Measurements from ENCODE around the gene COL4A4. TPM values are rescaled to one million over a fixed set of nuclear protein-coding genes. Genes with fewer than 3 reads are reported as not detected.

COL4A4 gene
- total RNA-seq = under 1 TPM in 2 of 5 experiments, not detected in 3; 0.29 to 0.39 TPM
- under 1 TPM; 0.08 TPM for polyA plus RNA-seq
- not detected for total RNA-seq

DNA sequence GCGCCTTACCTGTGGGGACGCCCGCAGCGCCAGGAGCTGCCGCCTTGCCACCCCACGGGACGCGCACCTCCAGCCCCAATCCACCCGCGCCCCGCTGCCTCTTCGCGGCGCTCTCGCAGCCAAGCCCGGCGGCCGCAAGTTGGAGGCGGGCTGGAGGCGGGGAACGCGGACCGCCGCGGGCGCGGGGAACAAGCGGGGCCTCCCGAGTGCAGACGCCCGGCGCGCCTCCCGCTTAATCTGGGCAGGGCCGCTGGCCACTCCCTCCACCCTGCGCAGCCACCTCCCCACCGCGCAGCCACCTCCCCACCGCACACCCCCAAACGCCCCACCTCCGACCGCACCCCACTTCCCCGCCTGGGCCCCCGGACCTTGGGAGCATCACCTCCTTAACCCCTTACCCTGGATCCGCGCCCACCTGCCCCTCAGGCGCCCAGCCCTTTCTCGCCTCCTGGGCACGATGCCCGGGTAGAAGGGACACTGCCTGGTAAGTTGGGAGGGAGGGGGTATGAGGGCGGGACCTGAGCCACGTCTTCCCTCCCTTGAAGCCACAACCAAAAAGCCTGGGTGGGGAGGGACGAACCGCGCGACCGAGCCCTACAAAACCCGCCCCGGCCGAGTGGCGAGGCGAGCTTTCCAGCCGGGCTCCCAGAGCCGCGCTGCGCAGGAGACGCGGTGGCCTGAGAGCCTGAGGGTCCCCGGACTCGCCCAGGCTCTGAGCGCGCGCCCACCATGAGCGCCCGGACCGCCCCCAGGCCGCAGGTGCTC, at the start of gene COL4A4, which contains the start of gene COL4A3:
COL4A4 (minus strand) TSS at position 208 of the 765 bp plus-strand sequence. CDS start 16,722 bp downstream, outside the sequence.
COL4A3 (plus strand) TSS at position 627 of the 765 bp plus-strand sequence; CDS start at position 730, 103 bp downstream.
- H3K27me3 Mint-ChIP-seq = peaks cover 65 to 75% (median 69%) of the 10 kb centered on the region in 5 donors
- H3K4me1 Mint-ChIP-seq = peaks cover 0 to 12% (median 9%) of the 10 kb centered on the region in 7 donors
- no peaks in the 10 kb centered on the region for H3K36me3 Mint-ChIP-seq
- H3K9me3 ChIP-seq (ENCODE audit: control insufficient read depth in 2 of 3, low read length in 3 of 3) = no peaks in the 10 kb centered on the region
- intact Hi-C loops (cut with micrococcal nuclease) = no loop called here
- CTCF ChIA-PET = no interaction called here
- H3K27ac ChIP-seq (ENCODE audit: low read depth, low read length) = no peak within 1 kb of the TSS
- H3K27me3 ChIP-seq (ENCODE audit: control insufficient read depth in 2 of 2, insufficient read depth in 2 of 2, low read length in 2 of 2) = peaks cover 0 to 9% of the 10 kb centered on the region in 2 donors
- no peaks in the 10 kb centered on the region for H3K36me3 ChIP-seq (ENCODE audit: control insufficient read depth in 2 of 3, insufficient read depth in 3 of 3, low read length in 3 of 3)
- peak within 1 kb of the TSS; percentile 46 to 79 (median 68) for H3K4me3 Mint-ChIP-seq
- ATAC-seq (peak; percentile 49), DNase-seq (peak in 1 of 9 donors; percentile 26)
- no peak within 1 kb of the TSS for H3K27ac Mint-ChIP-seq
- H3K9me3 Mint-ChIP-seq = peaks cover 0 to 9% (median 0%) of the 10 kb centered on the region in 11 donors
- H3K4me3 ChIP-seq (ENCODE audit: low read length) = no peak within 1 kb of the TSS
- H3K4me1 ChIP-seq (ENCODE audit: control insufficient read depth in 2 of 2, insufficient read depth in 2 of 2, low read length in 2 of 2) = no peaks in the 10 kb centered on the region
- POLR2A ChIA-PET = no interaction called here

- no peak for ATAC-seq
- no peak for DNase-seq
- Mint-ChIP-seq H3K36me3 (no peaks in the 10 kb centered on the region), H3K9me3 (no peaks in the 10 kb centered on the region), H3K27ac (no peak overlapping the region), H3K4me1 (no peaks in the 10 kb centered on the region), H3K27me3 (peaks cover 0 to 38% (median 23%) of the 10 kb centered on the region in 5 donors), H3K4me3 (no peak overlapping the region)
- H3K4me1 ChIP-seq (ENCODE audit: control insufficient read depth in 2 of 2, insufficient read depth in 2 of 2, low read length in 2 of 2) = no peaks in the 10 kb centered on the region
- CTCF ChIA-PET = no interaction called here
- intact Hi-C loops (cut with micrococcal nuclease) = no loop called here
- H3K27me3 ChIP-seq (ENCODE audit: control insufficient read depth in 2 of 2, insufficient read depth in 2 of 2, low read length in 2 of 2) = no peaks in the 10 kb centered on the region
- POLR2A ChIA-PET = no interaction called here
- no peaks in the 10 kb centered on the region for H3K9me3 ChIP-seq (ENCODE audit: control insufficient read depth in 2 of 3, low read length in 3 of 3)
- H3K27ac ChIP-seq (ENCODE audit: low read depth, low read length) = no peak overlapping the region
- H3K36me3 ChIP-seq (ENCODE audit: control insufficient read depth in 2 of 3, insufficient read depth in 3 of 3, low read length in 3 of 3) = no peaks in the 10 kb centered on the region
- H3K4me3 ChIP-seq (ENCODE audit: low read length) = no peak overlapping the region
Observed at GRCh38 chr2:227207573-227207972, 43.6 kb upstream of the COL4A4 start.

DNA sequence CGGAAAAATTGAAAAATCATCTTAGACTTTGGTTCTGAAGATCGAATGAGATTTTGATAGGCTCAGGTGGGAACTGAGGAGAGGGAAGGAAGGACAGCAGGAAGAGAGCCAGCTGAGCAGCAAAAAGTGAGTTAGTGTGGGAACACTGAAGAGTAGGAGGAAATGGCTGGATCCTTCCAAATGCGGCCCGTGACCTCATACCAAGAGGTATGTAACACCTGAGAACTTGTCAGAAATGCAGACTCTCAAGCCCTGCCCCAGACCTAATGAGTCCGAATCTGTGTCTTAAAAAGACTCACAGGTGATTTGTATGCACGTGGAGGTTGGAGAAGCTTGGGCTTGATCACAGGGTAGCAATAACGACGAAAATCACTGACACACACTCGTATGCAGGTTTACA, 42.4 kb upstream of the COL4A4 start:
- POLR2A ChIA-PET = no interaction called here
- CTCF ChIA-PET = no interaction called here
- DNase-seq (no peak), ATAC-seq (no peak)
- intact Hi-C loops (cut with micrococcal nuclease) = no loop called here
- no peak overlapping the region for H3K4me3 ChIP-seq (ENCODE audit: low read length)
- Mint-ChIP-seq H3K9me3 (no peaks in the 10 kb centered on the region), H3K27me3 (peaks cover 0 to 32% (median 22%) of the 10 kb centered on the region in 5 donors), H3K4me1 (no peaks in the 10 kb centered on the region), H3K27ac (no peak overlapping the region), H3K36me3 (no peaks in the 10 kb centered on the region), H3K4me3 (no peak overlapping the region)
- H3K4me1 ChIP-seq (ENCODE audit: control insufficient read depth in 2 of 2, insufficient read depth in 2 of 2, low read length in 2 of 2) = no peaks in the 10 kb centered on the region
- no peaks in the 10 kb centered on the region for H3K27me3 ChIP-seq (ENCODE audit: control insufficient read depth in 2 of 2, insufficient read depth in 2 of 2, low read length in 2 of 2)
- H3K9me3 ChIP-seq (ENCODE audit: control insufficient read depth in 2 of 3, low read length in 3 of 3) = no peaks in the 10 kb centered on the region
- H3K27ac ChIP-seq (ENCODE audit: low read depth, low read length) = no peak overlapping the region
- H3K36me3 ChIP-seq (ENCODE audit: control insufficient read depth in 2 of 3, insufficient read depth in 3 of 3, low read length in 3 of 3) = no peaks in the 10 kb centered on the region

DNA sequence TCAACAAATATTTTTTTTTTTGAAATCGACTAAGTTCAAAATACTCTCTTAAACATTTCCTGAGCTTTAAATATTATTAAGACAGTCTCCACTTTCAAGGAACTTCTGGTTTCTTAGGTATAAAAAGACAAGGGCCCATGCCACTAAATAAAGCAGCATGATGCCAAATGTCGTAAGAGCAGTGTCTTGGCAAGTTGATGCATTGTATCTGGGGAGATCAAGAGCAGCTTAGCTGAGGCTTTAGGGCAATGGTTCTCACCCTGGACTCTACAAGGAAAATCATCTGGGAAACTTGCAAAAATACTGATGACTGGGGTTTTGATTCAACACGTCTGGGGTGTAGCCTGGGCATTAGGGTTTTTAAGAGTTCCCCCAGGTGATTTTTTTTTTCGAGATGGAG, 41.7 kb upstream of the COL4A4 start:
- ATAC-seq = no peak
- CTCF ChIA-PET = no interaction called here
- H3K9me3 Mint-ChIP-seq = no peaks in the 10 kb centered on the region
- no peak overlapping the region for H3K27ac Mint-ChIP-seq
- intact Hi-C loops (cut with micrococcal nuclease) = no loop called here
- H3K4me3 Mint-ChIP-seq = no peak overlapping the region
- peaks cover 0 to 32% (median 19%) of the 10 kb centered on the region in 5 donors for H3K27me3 Mint-ChIP-seq
- no peaks in the 10 kb centered on the region for H3K36me3 Mint-ChIP-seq
- POLR2A ChIA-PET = no interaction called here
- DNase-seq = no peak
- Histone ChIP-seq H3K27me3 (ENCODE audit: control insufficient read depth in 2 of 2, insufficient read depth in 2 of 2, low read length in 2 of 2) (no peaks in the 10 kb centered on the region), H3K36me3 (ENCODE audit: control insufficient read depth in 2 of 3, insufficient read depth in 3 of 3, low read length in 3 of 3) (no peaks in the 10 kb centered on the region), H3K9me3 (ENCODE audit: control insufficient read depth in 2 of 3, low read length in 3 of 3) (no peaks in the 10 kb centered on the region), H3K27ac (ENCODE audit: low read depth, low read length) (no peak overlapping the region), H3K4me3 (ENCODE audit: low read length) (no peak overlapping the region), H3K4me1 (ENCODE audit: control insufficient read depth in 2 of 2, insufficient read depth in 2 of 2, low read length in 2 of 2) (no peaks in the 10 kb centered on the region)
- no peaks in the 10 kb centered on the region for H3K4me1 Mint-ChIP-seq

DNA sequence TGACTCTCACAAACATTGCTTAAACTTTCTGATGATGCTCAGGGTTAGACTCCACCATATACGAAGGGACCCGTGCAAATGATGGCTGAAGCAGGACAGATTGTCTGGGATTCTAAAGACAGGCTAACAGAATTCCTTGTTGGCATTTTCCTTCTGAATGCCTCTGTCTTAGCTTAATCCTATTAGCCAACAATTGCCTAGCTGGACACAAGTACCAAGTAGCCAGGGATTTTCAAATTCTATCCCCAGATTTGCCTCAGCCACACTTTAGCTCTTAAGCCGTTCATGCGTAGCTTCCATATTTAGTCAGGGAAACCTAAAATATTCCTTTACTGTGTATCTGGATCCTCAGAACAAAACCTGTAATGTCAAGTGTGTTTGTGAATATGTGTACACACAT, 40.4 kb upstream of the COL4A4 start:
- Histone ChIP-seq H3K36me3 (ENCODE audit: control insufficient read depth in 2 of 3, insufficient read depth in 3 of 3, low read length in 3 of 3) (no peaks in the 10 kb centered on the region), H3K4me1 (ENCODE audit: control insufficient read depth in 2 of 2, insufficient read depth in 2 of 2, low read length in 2 of 2) (no peaks in the 10 kb centered on the region), H3K4me3 (ENCODE audit: low read length) (no peak overlapping the region), H3K9me3 (ENCODE audit: control insufficient read depth in 2 of 3, low read length in 3 of 3) (no peaks in the 10 kb centered on the region), H3K27me3 (ENCODE audit: control insufficient read depth in 2 of 2, insufficient read depth in 2 of 2, low read length in 2 of 2) (no peaks in the 10 kb centered on the region), H3K27ac (ENCODE audit: low read depth, low read length) (no peak overlapping the region)
- no peak overlapping the region for H3K4me3 Mint-ChIP-seq
- intact Hi-C loops (cut with micrococcal nuclease) = no loop called here
- H3K4me1 Mint-ChIP-seq = no peaks in the 10 kb centered on the region
- no peak for DNase-seq
- no peaks in the 10 kb centered on the region for H3K9me3 Mint-ChIP-seq
- no peaks in the 10 kb centered on the region for H3K36me3 Mint-ChIP-seq
- peaks cover 0 to 32% (median 19%) of the 10 kb centered on the region in 5 donors for H3K27me3 Mint-ChIP-seq
- CTCF ChIA-PET = no interaction called here
- no peak for ATAC-seq
- H3K27ac Mint-ChIP-seq = no peak overlapping the region
- POLR2A ChIA-PET = no interaction called here

GRCh38 chr2:227201771-227202170, 37.8 kb upstream of the COL4A4 start:
- Histone ChIP-seq H3K9me3 (ENCODE audit: control insufficient read depth in 2 of 3, low read length in 3 of 3) (no peaks in the 10 kb centered on the region), H3K4me3 (ENCODE audit: low read length) (no peak overlapping the region), H3K27ac (ENCODE audit: low read depth, low read length) (no peak overlapping the region), H3K36me3 (ENCODE audit: control insufficient read depth in 2 of 3, insufficient read depth in 3 of 3, low read length in 3 of 3) (no peaks in the 10 kb centered on the region), H3K27me3 (ENCODE audit: control insufficient read depth in 2 of 2, insufficient read depth in 2 of 2, low read length in 2 of 2) (no peaks in the 10 kb centered on the region), H3K4me1 (ENCODE audit: control insufficient read depth in 2 of 2, insufficient read depth in 2 of 2, low read length in 2 of 2) (no peaks in the 10 kb centered on the region)
- Mint-ChIP-seq H3K4me3 (no peak overlapping the region), H3K9me3 (peaks cover 0 to 1% (median 0%) of the 10 kb centered on the region in 11 donors), H3K36me3 (no peaks in the 10 kb centered on the region), H3K4me1 (no peaks in the 10 kb centered on the region), H3K27ac (no peak overlapping the region), H3K27me3 (peaks cover 0 to 19% (median 8%) of the 10 kb centered on the region in 5 donors)
- no peak for DNase-seq
- ChIA-PET POLR2A (no interaction called here), CTCF (no interaction called here)
- ATAC-seq = no peak
- intact Hi-C loops (cut with micrococcal nuclease) = no loop called here

GRCh38 chr2:227198866-227199265, 34.9 kb upstream of the COL4A4 start:
- Histone ChIP-seq H3K27ac (ENCODE audit: low read depth, low read length) (no peak overlapping the region), H3K36me3 (ENCODE audit: control insufficient read depth in 2 of 3, insufficient read depth in 3 of 3, low read length in 3 of 3) (no peaks in the 10 kb centered on the region), H3K4me1 (ENCODE audit: control insufficient read depth in 2 of 2, insufficient read depth in 2 of 2, low read length in 2 of 2) (no peaks in the 10 kb centered on the region), H3K4me3 (ENCODE audit: low read length) (no peak overlapping the region), H3K9me3 (ENCODE audit: control insufficient read depth in 2 of 3, low read length in 3 of 3) (no peaks in the 10 kb centered on the region), H3K27me3 (ENCODE audit: control insufficient read depth in 2 of 2, insufficient read depth in 2 of 2, low read length in 2 of 2) (no peaks in the 10 kb centered on the region)
- intact Hi-C loops (cut with micrococcal nuclease) = no loop called here
- no peak for DNase-seq
- Mint-ChIP-seq H3K27me3 (peaks cover 0 to 11% (median 0%) of the 10 kb centered on the region in 5 donors), H3K4me3 (no peak overlapping the region), H3K27ac (no peak overlapping the region), H3K36me3 (no peaks in the 10 kb centered on the region), H3K4me1 (no peaks in the 10 kb centered on the region), H3K9me3 (peaks cover 0 to 1% (median 0%) of the 10 kb centered on the region in 11 donors)
- CTCF ChIA-PET = no interaction called here
- POLR2A ChIA-PET = no interaction called here
- ATAC-seq = no peak
